HepG2 (cell line): ENCODE measurements around the gene RBX1. TPM values are rescaled to one million over a fixed set of nuclear protein-coding genes. Genes with fewer than 3 reads are reported as not detected.

Experiments
- ARNT ChIP-seq: fragments of 450-650 bp; IDR thresholded peaks from 2 replicates; pipeline ENCODE4 v1.6.1; 2017
- BATF2 ChIP-seq: sonication (generic); formaldehyde crosslinking; IDR thresholded peaks from 2 replicates; pipeline ENCODE4 v1.8.0; 2022; ENCODE audit warnings: mild to moderate bottlenecking, missing genetic modification reagents, moderate library complexity
- CBX5 ChIP-seq: sonication (generic); formaldehyde crosslinking; IDR thresholded peaks from 2 replicates; pipeline ENCODE4 v1.4.0; 2020; ENCODE audit warnings: missing genetic modification reagents, borderline replicate concordance
- FOXP1 ChIP-seq, 2 experiments: fragments of 450-650 bp in 1 of 2; IDR thresholded peaks; 2 replicates each; pipeline ENCODE4 v1.6.1; 2017 to 2018; ENCODE audit warnings: antibody characterized with exemption in 1 of 2
- GATA4 ChIP-seq: sonication (generic); IDR thresholded peaks from 2 replicates; pipeline ENCODE4 v1.6.1; 2016; ENCODE audit warnings: antibody characterized with exemption, low read depth, borderline replicate concordance
- KDM6A ChIP-seq: IDR thresholded peaks from 2 replicates; pipeline ENCODE4 v1.6.1; 2016; ENCODE audit warnings: low read depth
- PCBP1 ChIP-seq: fragments of 200-400 bp; formaldehyde crosslinking; IDR thresholded peaks from 2 replicates; pipeline ENCODE4 v1.6.1; 2017; ENCODE audit warnings: mild to moderate bottlenecking, low read depth, low read length, borderline replicate concordance
- PHF5A ChIP-seq: IDR thresholded peaks from one replicate; pipeline ENCODE4 v1.6.1; 2018; ENCODE audit warnings: low read depth, missing genetic modification reagents; ENCODE audit not compliant: unreplicated experiment
- RBAK ChIP-seq: sonication (generic); formaldehyde crosslinking; IDR thresholded peaks from 2 replicates; pipeline ENCODE4 v1.5.1; 2020; ENCODE audit warnings: mild to moderate bottlenecking, missing genetic modification reagents
- SNAI1 ChIP-seq: sonication (generic); formaldehyde crosslinking; IDR thresholded peaks from 2 replicates; pipeline ENCODE4 v1.5.0; 2020; ENCODE audit warnings: mild to moderate bottlenecking, missing genetic modification reagents, borderline replicate concordance
- SP1 ChIP-seq, 2 experiments: fragments of 450-650 bp in 1 of 2; sonication (generic) in 1 of 2; formaldehyde crosslinking in 1 of 2; IDR thresholded peaks; 2 replicates each; pipeline versions ENCODE4 v1.4.0 to v1.6.1; 2016 to 2020; ENCODE audit warnings: missing genetic modification reagents in 1 of 2
- SPEN ChIP-seq: sonication (generic); formaldehyde crosslinking; IDR thresholded peaks from 2 replicates; pipeline ENCODE4 v1.5.1; 2020; ENCODE audit warnings: low read depth, mild to moderate bottlenecking, missing genetic modification reagents
- STAT5B ChIP-seq: sonication (generic); formaldehyde crosslinking; IDR thresholded peaks from 2 replicates; pipeline ENCODE4 v1.4.0; 2020; ENCODE audit warnings: missing genetic modification reagents
- TBX2 ChIP-seq: sonication (generic); formaldehyde crosslinking; IDR thresholded peaks from 2 replicates; pipeline ENCODE4 v1.5.0; 2020; ENCODE audit warnings: missing genetic modification reagents, mild to moderate bottlenecking, borderline replicate concordance
- ZBTB33 ChIP-seq: sonication (generic); formaldehyde crosslinking; IDR thresholded peaks from 2 replicates; pipeline ENCODE4 v1.4.0; 2020; ENCODE audit warnings: missing genetic modification reagents
- ZHX1 ChIP-seq: sonication (generic); formaldehyde crosslinking; IDR thresholded peaks from 2 replicates; pipeline ENCODE4 v1.8.1; 2022; ENCODE audit warnings: low read depth, mild to moderate bottlenecking, missing genetic modification reagents
- ZNF629 ChIP-seq: sonication (generic); formaldehyde crosslinking; conservative IDR thresholded peaks from 2 replicates; pipeline ENCODE4 v1.5.0; 2020; ENCODE audit warnings: missing genetic modification reagents
- ZNF674 ChIP-seq: sonication (generic); formaldehyde crosslinking; IDR thresholded peaks from 2 replicates; pipeline ENCODE4 v1.5.0; 2020; ENCODE audit warnings: low read depth, mild to moderate bottlenecking, missing genetic modification reagents
- polyA plus RNA-seq, 8 experiments: library from polyadenylated mRNA; depleted of rRNA in 3 of 8; stranded (reverse) in 7 of 8; unstranded in 1 of 8; fragments of >200 nt; fragmentation: Illumina TruSeq in 4 of 8; extraction: Trizol in 4 of 8; gene quantifications; 2 replicates each; pipeline versions ENCODE4 v1.2.1 to v1.2.3, GENCODE V29; 2011 to 2016; ENCODE audit warnings: low read depth in 4 of 8, missing spikeins in 1 of 8, mixed read lengths in 1 of 8; ENCODE audit not compliant: insufficient read depth in 1 of 8
- total RNA-seq, 5 experiments: library from RNA; depleted of rRNA; stranded (reverse); fragments of >200 nt; fragmentation: Illumina TruSeq; extraction: Trizol; gene quantifications; 2 replicates each; pipeline ENCODE4 v1.2.3, GENCODE V29; 2016; ENCODE audit warnings: low read depth in 1 of 5

The RBX1 gene
- total and polyA plus RNA-seq, 2 of the 13 experiments (the other 11 are each of a cell fraction or from before 2014, with no cell fraction given), result 84.9 to 90.2 TPM

GRCh38 chr22:40950962-40951794 lies at the start of gene RBX1 (continued):
- TF ChIP-seq ZBTB33 (CRISPR knock-in tag) (peak; percentile 53; the same call in 1 of the 2 replicates), STAT5B (CRISPR knock-in tag) (no peak), PCBP1 (peak; percentile 94; the same call in 1 of the 2 replicates), SP1 (IDR thresholded peaks at IDR 0.05) (no peak), SP1 (CRISPR knock-in tag; IDR thresholded peaks at IDR 0.05) (peak; percentile 98), KDM6A (CRISPR knock-in tag) (no peak), ZNF674 (CRISPR knock-in tag) (0 out of 2 replicates have a peak, but pooled peaks have one; percentile 34), FOXP1 (IDR thresholded peaks at IDR 0.05) (no peak), FOXP1 (CRISPR knock-in tag; IDR thresholded peaks at IDR 0.05) (peak; percentile 30; the same call in 1 of the 2 replicates), ZNF629 (CRISPR knock-in tag) (no peak), SNAI1 (CRISPR knock-in tag) (no peak), PHF5A (CRISPR knock-in tag) (no peak), ARNT (no peak), GATA4 (no peak), CBX5 (CRISPR knock-in tag) (no peak), SPEN (no peak; the same call in none of the 2 replicates), BATF2 (0 out of 2 replicates have a peak, but pooled peaks have one; percentile 18), RBAK (CRISPR knock-in tag) (no peak), TBX2 (CRISPR knock-in tag) (no peak; the same call in 1 of the 2 replicates), ZHX1 (CRISPR knock-in tag) (peak; percentile 44; the same call in 1 of the 2 replicates)
